ENCODE measurements around the gene CHD2.

- no peak for TF ChIP-seq CTCF (IDR thresholded peaks at IDR 0.05; ENCODE audit: low read depth, low read length, missing input control)
- TF ChIP-seq RAD21 (IDR thresholded peaks at IDR 0.05) = no peak
- no peak for TF ChIP-seq RXRA (IDR thresholded peaks at IDR 0.05)
- no peak for TF ChIP-seq EGR1 (IDR thresholded peaks at IDR 0.05; ENCODE audit: low read depth in 2 of 2)
- no peak for TF ChIP-seq ZBTB33 (IDR thresholded peaks at IDR 0.05)
- no peak for TF ChIP-seq REST (IDR thresholded peaks at IDR 0.05)
- TF ChIP-seq TAF1 (conservative IDR thresholded peaks at IDR 0.05) = no peak
- TF ChIP-seq YY1 (IDR thresholded peaks at IDR 0.05) = no peak
Observed at GRCh38 chr15:93058904-93059427, 158.8 kb downstream of the CHD2 start.
